Measurements from ENCODE around the gene MMP28. TPM values are rescaled to one million over a fixed set of nuclear protein-coding genes. Genes with fewer than 3 reads are reported as not detected.

Gene MMP28
- total RNA-seq, 6 experiments from 2014 or later: 0.22 to 0.28 (median 0.25) TPM; not detected in 3

DNA sequence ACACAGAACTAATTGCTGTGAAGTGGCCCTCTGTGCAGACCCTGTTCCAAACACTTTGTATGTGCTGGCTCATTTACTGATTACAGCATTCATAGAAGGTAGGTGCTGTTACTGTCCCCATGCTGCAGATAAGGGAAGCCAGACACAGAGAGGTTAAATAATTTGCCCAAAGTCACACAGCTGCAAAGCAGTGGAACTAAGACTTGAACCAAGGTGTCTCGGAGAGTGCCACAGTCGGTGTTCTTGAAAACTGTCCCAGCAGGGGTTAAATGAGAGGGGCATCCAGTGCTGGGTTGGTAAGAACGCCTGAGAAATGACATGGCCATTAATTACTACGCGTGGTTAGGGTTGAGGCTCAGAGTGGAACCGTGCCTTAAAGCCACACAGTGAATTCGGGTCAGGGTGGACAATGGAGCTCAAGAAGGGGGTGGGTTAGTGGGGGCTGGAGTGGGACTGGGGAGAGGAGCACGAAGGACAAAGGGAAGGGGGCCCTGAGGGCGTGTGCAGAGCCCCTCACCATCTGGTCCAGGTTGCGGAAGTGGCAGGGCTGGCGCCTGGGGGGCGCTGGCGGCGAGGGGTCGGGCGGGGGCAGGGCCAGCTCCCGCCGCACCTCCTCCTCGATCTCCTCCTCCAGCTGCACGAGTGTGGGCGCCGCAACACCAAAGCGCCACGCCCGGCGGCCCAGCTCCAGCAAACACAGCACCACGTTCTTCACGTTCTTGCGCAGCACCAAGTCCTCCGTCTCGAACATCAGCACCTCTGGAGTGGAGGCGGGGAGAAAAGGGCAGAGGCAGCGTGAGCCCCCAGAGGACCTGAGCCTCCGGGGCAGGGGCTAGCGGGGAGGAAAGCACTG, 45.7 kb downstream of the MMP28 start:
- 13% methylated on average over 13 of the region's 35 CpGs for WGBS (ENCODE audit: insufficient coverage, low coverage, low lambda C conversion rate, missing lambda C conversion rate)
- Histone ChIP-seq H3K4me1 (peaks cover 0 to 4% (median 0%) of the 10 kb centered on the region in 4 donors), H3K9me3 (no peaks in the 10 kb centered on the region), H3K36me3 (no peaks in the 10 kb centered on the region), H3K27me3 (no peaks in the 10 kb centered on the region), H3K27ac (no peak overlapping the region), H3K4me3 (no peak overlapping the region)
- TF ChIP-seq, protein P1, sequence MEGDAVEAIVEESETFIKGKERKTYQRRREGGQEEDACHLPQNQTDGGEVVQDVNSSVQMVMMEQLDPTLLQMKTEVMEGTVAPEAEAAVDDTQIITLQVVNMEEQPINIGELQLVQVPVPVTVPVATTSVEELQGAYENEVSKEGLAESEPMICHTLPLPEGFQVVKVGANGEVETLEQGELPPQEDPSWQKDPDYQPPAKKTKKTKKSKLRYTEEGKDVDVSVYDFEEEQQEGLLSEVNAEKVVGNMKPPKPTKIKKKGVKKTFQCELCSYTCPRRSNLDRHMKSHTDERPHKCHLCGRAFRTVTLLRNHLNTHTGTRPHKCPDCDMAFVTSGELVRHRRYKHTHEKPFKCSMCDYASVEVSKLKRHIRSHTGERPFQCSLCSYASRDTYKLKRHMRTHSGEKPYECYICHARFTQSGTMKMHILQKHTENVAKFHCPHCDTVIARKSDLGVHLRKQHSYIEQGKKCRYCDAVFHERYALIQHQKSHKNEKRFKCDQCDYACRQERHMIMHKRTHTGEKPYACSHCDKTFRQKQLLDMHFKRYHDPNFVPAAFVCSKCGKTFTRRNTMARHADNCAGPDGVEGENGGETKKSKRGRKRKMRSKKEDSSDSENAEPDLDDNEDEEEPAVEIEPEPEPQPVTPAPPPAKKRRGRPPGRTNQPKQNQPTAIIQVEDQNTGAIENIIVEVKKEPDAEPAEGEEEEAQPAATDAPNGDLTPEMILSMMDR (IDR thresholded peaks at IDR 0.05): no peak
- TF ChIP-seq POLR2A (IDR thresholded peaks at IDR 0.05): no peak
- ATAC-seq (no peak), DNase-seq (no peak)
- intact Hi-C loops (cut with DNase I): loop anchor here (5.0 kb wide), 1 partner anchor 137 kb away; no protein-coding TSS in a partner anchor

DNA sequence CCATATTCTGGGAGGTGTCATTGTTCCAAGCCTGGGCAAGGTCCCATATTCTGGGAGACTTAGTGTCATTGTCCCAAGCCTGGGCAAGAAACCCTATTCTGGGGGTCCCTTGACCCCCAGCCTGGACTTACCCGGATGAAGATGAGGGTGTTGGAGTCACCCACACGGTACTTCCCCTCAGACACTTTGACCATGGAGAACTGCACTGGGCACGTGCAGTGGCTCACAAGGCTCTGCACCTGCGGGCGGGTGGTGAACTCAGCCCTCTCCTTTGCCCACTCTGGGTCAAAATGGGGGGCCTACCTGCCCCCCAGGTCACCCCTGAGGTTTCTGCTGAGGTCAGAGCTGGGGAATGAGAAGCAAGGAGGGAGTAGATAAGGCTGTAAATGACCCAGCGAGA, 46.5 kb downstream of the MMP28 start:
- WGBS (ENCODE audit: insufficient coverage, low coverage, low lambda C conversion rate, missing lambda C conversion rate): 70% methylated on average over 2 of the region's 6 CpGs
- intact Hi-C loops (cut with DNase I): loop anchor here (5.0 kb wide), 1 partner anchor 137 kb away; no protein-coding TSS in a partner anchor
- Histone ChIP-seq H3K27ac (no peak overlapping the region), H3K4me1 (peaks cover 0 to 4% (median 0%) of the 10 kb centered on the region in 4 donors), H3K36me3 (no peaks in the 10 kb centered on the region), H3K4me3 (no peak overlapping the region), H3K9me3 (no peaks in the 10 kb centered on the region), H3K27me3 (no peaks in the 10 kb centered on the region)
- ATAC-seq (no peak), DNase-seq (no peak)
- no peak for TF ChIP-seq POLR2A (IDR thresholded peaks at IDR 0.05)
- TF ChIP-seq, protein P1 (IDR thresholded peaks at IDR 0.05): no peak

- Histone ChIP-seq H3K27me3 (no peaks in the 10 kb centered on the region), H3K4me3 (no peak overlapping the region), H3K4me1 (peaks cover 0 to 4% (median 0%) of the 10 kb centered on the region in 4 donors), H3K36me3 (no peaks in the 10 kb centered on the region), H3K9me3 (no peaks in the 10 kb centered on the region), H3K27ac (no peak overlapping the region)
- DNase-seq: peak; percentile 76 to 89 (median 87)
- intact Hi-C loops (cut with DNase I): loop anchor here (5.0 kb wide), 1 partner anchor 136 kb away; no protein-coding TSS in a partner anchor
- ATAC-seq: peak; percentile 79 to 91 (median 83)
- TF ChIP-seq POLR2A (IDR thresholded peaks at IDR 0.05): no peak
- TF ChIP-seq, protein P1 (IDR thresholded peaks at IDR 0.05): no peak
- WGBS (ENCODE audit: insufficient coverage, low coverage, low lambda C conversion rate, missing lambda C conversion rate): 10% methylated on average over 1 of the region's 4 CpGs
Measured at GRCh38 chr17:35748341-35748841, 47.0 kb downstream of the MMP28 start.

DNA sequence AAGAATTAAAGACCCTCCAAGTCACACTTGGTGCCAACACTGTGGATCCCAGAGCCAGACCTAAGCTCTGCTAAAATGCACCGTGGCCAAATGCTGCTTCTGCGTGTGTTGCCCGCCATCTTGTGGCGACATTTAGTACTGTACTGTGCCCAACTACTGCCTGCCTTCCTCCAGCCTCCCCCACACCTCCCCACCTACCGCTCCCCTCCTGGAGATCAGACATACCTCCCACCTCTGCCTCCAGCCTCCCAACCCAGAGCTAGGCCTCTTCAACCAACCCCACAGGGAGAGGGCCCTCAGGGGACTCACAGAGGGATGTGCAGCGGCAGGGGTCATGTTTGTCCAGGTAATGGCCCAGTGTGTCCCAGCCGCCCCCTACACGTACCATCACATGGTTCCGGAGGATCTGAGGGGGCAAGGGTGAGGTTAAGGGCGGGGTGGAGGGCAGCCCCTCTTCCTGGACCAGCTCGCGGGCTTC, 47.9 kb downstream of the MMP28 start:
- TF ChIP-seq POLR2A (IDR thresholded peaks at IDR 0.05): no peak
- TF ChIP-seq, protein P1 (IDR thresholded peaks at IDR 0.05): peak; percentile 81 to 92 (median 88)
- Histone ChIP-seq H3K27me3 (no peaks in the 10 kb centered on the region), H3K4me3 (no peak overlapping the region), H3K9me3 (no peaks in the 10 kb centered on the region), H3K4me1 (peaks cover 0 to 4% (median 0%) of the 10 kb centered on the region in 4 donors), H3K36me3 (no peaks in the 10 kb centered on the region), H3K27ac (no peak overlapping the region)
- intact Hi-C loops (cut with DNase I): loop anchor here (5.0 kb wide), 1 partner anchor 135 kb away; no protein-coding TSS in a partner anchor
- DNase-seq: peak in 2 of 3 donors; percentile 67 to 78
- peak; percentile 80 to 91 (median 88) for ATAC-seq
- no CpG with 5 or more reads among the region's 12 CpGs for WGBS (ENCODE audit: insufficient coverage, low coverage, low lambda C conversion rate, missing lambda C conversion rate)
